SK-N-DZ (cell line): ENCODE data around the gene VRTN. TPM values are rescaled to one million over a fixed set of nuclear protein-coding genes. Genes with fewer than 3 reads are reported as not detected.
"Not testable (repeated sequence)": the region's sequence is repeated elsewhere in the genome, so short reads cannot be mapped to it uniquely, and the experiment has no call there.

Source experiments
- DNase-seq: peaks from one replicate; pipeline ENCODE4 v3.0.0-alpha.2; 2015; ENCODE audit warnings: low spot score
- polyA plus RNA-seq, 2 experiments: library from polyadenylated mRNA; depleted of rRNA; stranded (reverse); fragments of >200 nt; gene quantifications; 2 replicates each; pipeline ENCODE4 v1.2.3, GENCODE V29; 2014

Gene VRTN
- not detected in 2 replicates for polyA plus RNA-seq (2014; cell fraction: cytosol; rRNA removed)
- not detected in 2 replicates for polyA plus RNA-seq (2014; cell fraction: nucleus; rRNA removed)

GRCh38 chr14:74348241-74348734, at the start of gene VRTN:
VRTN (plus strand) TSS chr14:74348471; CDS start chr14:74356784, 8,313 bp downstream.
- no peak for DNase-seq

DNA sequence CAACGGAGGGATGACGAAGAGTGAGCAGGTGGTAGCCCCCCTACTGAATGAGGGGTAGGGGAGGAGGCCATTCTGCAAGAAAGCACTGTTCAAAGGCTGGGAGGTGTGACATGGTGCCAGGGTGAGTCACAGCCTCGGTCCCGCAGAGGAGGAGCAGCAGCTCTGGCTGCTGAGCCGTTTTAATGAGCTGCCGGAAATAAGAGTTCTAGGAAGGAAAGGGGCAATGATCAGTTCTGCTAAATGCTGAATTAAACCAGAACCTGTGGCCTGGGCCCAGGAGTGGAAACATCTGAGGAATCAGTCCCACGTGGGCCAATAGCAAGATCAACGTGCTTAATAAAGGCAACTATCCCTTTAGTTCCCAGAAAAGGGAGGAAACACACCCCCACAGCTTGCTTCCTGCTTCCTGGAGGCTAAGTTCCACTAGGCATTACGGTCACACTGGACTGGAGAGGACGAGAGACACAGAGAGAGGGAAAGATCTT, 49.2 kb upstream of the VRTN start:
- no peak for DNase-seq

DNA sequence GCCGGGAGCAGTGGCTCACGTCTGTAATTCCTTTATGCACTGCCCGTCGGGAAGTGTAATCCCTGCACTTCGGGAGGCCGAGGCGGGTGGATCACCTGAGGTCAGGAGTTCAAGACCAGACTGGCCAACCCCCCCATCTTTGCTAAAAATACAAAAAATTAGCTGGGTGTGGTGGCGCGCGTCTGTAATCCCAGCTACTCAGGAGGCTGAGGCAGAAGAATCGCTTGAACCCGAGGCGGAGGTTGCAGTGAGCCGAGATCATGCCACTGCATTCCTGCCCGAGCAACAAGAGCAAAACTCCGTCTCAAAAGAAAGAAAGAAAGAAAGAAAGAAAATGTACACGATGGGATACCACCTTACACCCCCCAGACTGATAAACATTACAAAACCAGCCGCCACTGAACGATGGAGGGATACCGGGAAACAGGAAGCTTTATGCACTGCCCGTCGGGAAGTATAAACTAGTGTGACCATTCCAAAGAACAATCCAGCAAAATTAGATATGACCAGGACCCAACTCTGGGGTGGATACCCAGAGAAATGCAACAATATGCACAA, 46.6 kb upstream of the VRTN start:
- DNase-seq = no peak

DNA sequence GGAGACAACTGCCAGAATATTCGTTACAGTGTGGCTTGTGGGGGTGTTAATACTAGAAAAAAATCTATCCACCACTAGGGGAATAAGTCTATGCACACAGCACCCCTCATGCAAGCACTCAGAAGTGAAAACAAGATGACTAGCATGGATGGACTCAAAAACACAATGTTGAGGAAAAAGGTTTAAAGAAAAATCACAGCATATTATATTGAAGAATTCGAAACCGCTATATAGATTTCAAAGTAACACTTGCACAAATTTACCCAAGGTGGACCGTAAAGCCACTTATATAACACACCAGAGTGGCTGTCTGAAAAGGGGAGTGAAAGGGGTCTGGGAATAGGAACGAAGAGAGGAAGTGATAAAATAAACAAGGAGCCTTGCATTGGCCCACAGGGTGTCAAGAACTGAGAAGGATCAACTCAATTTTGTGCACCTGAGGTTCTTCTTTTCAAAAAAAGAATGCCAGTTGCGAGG, 46.1 kb upstream of the VRTN start:
- DNase-seq = peak; percentile 56

DNA sequence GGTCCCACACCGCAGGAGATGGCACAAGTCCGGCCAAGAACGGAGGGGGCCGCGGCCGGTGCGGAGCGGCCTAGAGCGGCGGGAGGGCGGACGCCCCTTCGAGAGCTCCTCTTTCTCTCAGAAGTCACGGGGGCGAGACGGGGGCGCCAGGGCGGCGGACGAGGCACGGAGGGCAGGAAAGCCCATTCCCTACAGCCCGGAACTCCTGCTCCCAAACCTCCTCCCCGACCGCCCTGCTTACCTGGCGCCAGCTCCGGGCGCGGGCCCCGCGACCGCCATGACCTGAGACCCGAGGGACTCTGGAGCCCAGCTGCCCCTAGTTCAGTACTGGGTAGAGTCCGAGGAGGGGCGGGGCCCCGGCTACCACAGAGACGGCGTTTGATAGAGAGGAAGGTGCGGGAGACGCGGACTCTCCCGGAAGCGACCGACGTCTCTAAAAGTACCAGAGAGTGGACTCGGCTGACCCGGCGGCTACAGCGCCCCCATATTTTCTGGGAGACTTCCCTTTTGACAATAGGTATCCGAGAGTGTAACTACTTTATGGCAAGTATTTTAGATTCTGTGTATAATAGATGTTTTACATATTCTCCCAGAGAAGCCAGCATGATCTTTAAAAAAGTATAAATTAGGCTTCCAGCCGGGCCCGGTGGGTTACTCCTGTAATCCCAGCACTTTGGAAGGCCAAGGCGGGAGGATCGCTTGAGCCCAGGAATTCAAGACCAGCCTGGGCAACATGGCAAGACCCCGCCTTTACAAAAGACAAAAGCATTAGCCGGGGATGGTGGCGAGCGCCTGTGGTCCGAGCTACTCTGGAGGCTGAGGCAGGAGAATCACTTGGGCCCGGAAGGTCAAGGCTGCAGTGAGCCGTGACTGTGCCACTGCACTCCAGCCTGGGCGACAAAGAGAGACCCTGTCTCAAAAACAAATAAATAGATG, 45.4 kb upstream of the VRTN start, which contains the start of gene ABCD4:
Gene ABCD4 (minus strand): TSS at position 301 of the 936 bp plus-strand sequence. CDS start 22 bp downstream, at position 279.
- DNase-seq = peak; percentile 95

- DNase-seq = no peak
Measured at GRCh38 chr14:74308695-74309094, 39.6 kb upstream of the VRTN start.

DNA sequence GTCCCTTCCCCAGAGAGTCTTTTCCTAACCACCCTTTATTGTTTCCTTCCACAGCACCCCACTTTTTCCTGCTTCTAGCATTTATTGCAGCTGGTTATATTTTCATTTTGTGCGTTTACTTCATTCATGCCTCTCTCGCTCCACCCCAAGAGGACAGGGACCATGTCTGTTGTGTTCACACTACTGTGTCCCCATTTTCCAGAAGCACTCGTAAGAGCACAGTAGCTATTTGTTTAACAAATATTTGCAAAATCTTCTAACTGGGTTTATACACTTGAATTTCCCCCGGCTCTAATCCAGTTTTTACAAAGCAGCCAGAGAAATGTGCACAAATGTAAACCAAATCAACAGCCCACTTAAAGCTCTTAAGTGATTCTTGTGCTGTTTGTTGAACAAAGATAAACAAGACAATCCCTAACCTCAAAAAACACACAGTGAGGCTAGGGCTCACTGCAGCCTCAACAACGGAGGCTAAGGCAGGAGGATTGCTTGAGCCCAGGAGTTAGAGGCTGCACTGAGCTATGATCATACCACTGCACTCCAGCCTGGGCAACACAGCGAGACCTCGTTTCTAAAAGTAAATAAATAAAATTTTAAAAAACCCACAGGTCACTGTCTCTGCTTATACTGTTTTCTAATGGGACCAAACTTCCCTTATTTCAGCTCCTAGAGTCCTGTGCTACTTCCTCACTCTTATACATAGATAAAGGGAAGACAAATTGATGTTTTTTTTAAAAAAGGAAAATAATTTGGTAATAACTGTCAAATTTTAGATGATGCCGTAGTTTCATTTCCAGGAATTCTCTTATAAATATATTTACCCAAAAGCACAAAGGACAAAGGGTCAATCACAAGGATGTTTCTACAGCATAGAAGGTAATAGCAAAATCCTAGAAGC, 38.9 kb upstream of the VRTN start:
- DNase-seq = no peak

DNA sequence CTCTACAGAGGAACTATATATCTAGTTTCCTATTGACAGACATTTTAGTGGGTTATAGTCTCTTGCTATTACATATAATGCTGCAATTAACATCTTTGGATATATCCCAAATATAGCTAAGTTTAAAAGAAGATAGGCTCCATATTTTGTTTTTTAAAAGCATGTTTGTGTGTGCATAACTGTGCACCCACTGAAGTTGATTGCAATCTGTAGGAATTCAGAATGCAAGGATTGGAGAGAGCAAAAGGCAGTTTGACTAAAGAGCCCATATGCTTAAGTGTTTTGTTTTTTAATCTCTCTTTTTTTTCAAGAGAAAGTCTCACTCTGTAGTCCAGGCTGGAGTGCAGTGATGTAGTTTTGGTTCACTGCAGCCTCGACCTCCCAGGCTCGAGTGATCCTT, 36.1 kb upstream of the VRTN start:
- DNase-seq = no peak

DNA sequence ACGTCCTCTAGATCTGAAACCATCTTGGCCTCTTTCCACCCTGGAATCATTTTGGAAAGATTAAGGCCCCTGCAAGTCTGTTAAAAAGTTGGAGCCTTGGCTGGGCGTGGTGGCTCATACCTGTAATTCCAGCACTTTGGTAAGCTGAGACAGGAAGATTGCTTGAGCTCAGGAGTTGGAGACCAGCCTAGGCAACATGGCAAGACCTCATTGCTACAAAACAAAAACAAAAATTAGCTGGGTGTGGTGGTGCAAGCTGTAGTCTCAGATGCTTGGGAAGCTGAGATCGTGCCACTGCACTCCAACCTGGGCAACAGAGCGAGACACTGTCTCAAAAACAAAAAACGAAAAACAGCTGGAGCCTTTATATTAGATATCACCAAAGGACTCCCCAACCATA, 34.7 kb upstream of the VRTN start:
- DNase-seq = no peak

DNA sequence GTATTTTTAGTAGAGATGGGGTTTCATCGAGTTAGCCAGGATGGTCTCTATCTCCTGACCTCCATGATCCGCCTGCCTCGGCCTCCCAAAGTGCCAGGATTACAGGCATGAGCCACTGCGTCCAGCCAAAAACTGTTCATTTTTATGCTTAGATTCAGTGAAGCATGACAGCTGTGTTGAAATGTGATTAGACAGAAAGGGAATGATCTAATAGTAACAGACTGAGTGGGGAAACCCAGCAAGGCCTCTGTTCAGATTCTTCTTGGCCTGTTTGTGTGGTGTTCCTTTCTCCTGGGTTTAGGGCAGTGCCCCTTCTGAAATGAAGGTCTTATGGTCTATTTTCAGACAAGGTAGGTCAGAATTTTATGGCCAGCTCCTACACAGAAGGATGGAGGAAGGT, 33.7 kb upstream of the VRTN start:
- peak; percentile 29 for DNase-seq

DNA sequence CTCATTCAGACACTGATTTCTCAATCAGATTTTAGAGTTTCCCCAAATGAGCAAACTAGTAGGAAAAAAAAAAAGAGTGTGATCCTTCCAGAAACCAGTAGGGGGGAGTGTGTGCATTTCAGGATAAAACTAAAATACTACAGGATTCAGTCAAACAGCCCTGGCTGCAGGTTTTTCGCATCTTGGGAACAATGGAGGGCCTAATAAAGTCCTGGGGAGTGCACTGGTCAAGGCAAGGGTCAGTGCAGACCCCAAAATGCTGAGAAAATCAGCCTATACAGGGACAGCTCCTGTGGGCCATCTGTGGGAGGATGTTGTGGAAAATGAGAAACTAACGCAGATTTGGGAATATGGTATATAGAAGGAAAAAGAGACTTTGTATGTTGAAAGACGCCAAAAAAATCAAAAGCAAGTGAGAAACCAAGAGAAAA, 23.3 kb upstream of the VRTN start:
- DNase-seq = peak; percentile 38

- no peak for DNase-seq
Measured at GRCh38 chr14:74325446-74325845, 22.8 kb upstream of the VRTN start.

DNA sequence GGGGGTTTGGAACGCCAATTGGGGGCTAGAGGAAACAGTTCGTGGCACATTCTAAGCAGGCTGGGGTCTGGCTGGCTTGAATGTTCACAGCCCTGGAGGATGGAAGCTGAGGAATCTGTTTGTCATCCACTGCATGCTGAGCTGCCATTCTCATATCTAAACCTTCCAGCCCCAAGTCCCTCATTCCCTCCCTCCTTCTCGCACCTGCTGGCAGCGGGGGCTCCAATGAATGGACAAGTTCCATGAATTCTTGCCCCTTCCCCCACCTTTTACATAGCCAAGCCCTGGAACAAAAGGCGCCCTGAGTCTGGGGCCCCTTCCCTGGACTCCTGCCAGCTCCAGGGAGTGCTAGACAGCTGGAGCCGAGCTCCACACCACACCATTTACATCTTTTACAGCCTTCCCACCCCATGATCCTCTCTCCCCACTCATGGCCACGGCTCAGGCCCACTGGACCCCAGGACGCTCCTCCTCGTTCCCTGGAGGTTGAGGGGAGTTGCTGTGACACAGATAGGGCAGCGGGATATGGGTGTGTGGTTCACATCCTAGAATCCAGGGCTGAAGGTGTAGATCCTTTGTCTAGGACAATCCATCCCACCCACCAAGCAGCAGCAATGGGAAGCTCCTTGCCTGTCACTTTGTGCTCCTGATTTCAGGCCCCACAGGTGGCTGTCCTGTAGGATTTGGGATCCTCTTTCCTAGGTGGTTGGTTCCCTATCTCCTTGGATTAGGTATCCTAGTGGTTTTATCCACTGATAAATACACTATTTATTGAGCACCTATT, 21.7 kb upstream of the VRTN start:
- peak; percentile 17 for DNase-seq

GRCh38 chr14:74329950-74330552, 18.2 kb upstream of the VRTN start:
- DNase-seq = not testable (repeated sequence)

DNA sequence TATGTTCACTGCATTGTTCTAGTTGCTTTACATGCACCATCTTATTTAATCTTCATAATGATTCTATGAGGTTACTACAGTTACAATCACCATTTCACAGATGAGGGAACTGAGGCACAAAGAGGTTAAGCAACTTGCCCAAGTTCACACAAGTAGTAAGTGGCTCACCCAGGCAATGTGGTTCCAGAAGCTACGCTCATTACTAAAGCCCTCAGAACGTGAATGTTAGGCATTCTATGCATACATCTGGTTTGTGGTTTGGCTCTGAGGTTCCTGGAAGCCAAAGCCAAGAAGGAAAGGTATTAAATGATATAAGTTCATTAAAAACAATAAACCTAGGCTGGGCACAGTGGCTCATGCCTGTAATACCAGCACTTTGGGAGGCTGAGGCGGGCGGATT, 14.4 kb upstream of the VRTN start:
- DNase-seq = no peak

DNA sequence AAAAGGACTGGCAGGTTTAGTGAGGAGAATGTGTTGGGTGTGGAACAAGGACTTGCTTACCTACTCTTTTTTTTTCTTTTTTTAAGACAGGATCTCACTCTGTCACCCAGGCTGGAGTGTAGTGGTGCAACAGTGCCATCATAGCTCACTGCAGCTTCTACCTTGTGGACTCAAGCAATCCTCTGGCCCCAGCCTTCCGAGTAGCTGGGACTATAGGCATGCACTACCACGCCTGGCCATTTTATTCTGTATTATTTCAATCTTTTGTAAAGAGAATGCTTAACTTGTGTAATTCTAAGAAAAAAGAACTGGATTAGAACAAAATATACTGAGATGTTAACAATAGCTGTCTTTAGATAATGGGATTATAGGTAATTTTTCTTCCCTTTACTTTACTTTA, 1.9 kb upstream of the VRTN start:
- no peak for DNase-seq

GRCh38 chr14:74347097-74347794, 1.0 kb upstream of the VRTN start:
- no peak for DNase-seq

- no peak for DNase-seq
Measured at GRCh38 chr14:74347795-74348100, 523 bp upstream of the VRTN start.

- no peak for DNase-seq
Measured at GRCh38 chr14:74348735-74349463, 628 bp downstream of the VRTN start.
